BE2C (cell line): ENCODE measurements around the gene KIAA1958.

ENCODE experiments used
- DNase-seq: peaks from one replicate; pipeline ENCODE4 v3.0.0-alpha.2; 2020
- H3K27me3 ChIP-seq: fragments of 250-450 bp; sonication (Bioruptor Pico); 2 replicates; pipeline ENCODE4 v1.5.1; 2020; ENCODE audit warnings: mild to moderate bottlenecking
- H3K36me3 ChIP-seq: fragments of 250-450 bp; sonication (Bioruptor Pico); 2 replicates; pipeline ENCODE4 v1.5.1; 2020; ENCODE audit warnings: mild to moderate bottlenecking
- H3K4me1 ChIP-seq: fragments of 250-450 bp; sonication (Bioruptor Pico); 2 replicates; pipeline ENCODE4 v1.5.1; 2020
- H3K4me3 ChIP-seq: 2 replicates; pipeline ENCODE4 v1.5.1; 2011; ENCODE audit warnings: low read depth, low read length
- H3K9me3 ChIP-seq: fragments of 250-450 bp; sonication (Bioruptor Pico); 2 replicates; pipeline ENCODE4 v1.5.1; 2020
- TF ChIP-seq, protein P1 (sequence below): IDR thresholded peaks from 2 replicates; pipeline ENCODE4 v1.5.1; 2012; ENCODE audit warnings: mild to moderate bottlenecking, low read depth, low read length

The KIAA1958 gene

DNA sequence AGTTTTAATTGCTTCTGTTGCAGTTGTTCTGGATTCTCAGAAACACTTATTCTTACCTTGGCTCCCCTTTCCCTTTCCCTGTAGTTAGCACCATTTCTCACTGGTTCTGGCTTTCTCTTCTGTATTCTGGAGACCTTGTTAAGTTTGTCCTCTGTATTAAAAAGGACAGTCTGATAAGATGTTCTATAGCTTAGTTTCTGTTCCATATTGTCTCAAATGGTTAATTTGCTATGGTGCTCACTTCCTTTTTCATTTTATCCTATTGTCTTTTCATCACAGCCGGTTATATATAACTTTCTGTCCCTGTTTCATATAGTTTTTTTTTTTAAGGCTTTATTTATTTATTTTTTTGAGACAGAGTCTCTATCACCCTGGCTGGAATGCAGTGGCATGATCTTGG, 41.4 kb upstream of the KIAA1958 start:
- H3K9me3 ChIP-seq, result no peaks in the 10 kb centered on the region
- no peaks in the 10 kb centered on the region for H3K27me3 ChIP-seq
- no peak overlapping the region for H3K4me3 ChIP-seq
- H3K36me3 ChIP-seq, result no peaks in the 10 kb centered on the region; the same call in 1 of the 2 replicates
- TF ChIP-seq, protein P1, sequence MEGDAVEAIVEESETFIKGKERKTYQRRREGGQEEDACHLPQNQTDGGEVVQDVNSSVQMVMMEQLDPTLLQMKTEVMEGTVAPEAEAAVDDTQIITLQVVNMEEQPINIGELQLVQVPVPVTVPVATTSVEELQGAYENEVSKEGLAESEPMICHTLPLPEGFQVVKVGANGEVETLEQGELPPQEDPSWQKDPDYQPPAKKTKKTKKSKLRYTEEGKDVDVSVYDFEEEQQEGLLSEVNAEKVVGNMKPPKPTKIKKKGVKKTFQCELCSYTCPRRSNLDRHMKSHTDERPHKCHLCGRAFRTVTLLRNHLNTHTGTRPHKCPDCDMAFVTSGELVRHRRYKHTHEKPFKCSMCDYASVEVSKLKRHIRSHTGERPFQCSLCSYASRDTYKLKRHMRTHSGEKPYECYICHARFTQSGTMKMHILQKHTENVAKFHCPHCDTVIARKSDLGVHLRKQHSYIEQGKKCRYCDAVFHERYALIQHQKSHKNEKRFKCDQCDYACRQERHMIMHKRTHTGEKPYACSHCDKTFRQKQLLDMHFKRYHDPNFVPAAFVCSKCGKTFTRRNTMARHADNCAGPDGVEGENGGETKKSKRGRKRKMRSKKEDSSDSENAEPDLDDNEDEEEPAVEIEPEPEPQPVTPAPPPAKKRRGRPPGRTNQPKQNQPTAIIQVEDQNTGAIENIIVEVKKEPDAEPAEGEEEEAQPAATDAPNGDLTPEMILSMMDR, result no peak
- H3K4me1 ChIP-seq, result no peaks in the 10 kb centered on the region
- DNase-seq, result no peak

GRCh38 chr9:112446080-112446479, 40.5 kb upstream of the KIAA1958 start:
- no peaks in the 10 kb centered on the region for H3K4me1 ChIP-seq
- no peaks in the 10 kb centered on the region for H3K27me3 ChIP-seq
- TF ChIP-seq, protein P1, result no peak
- no peak for DNase-seq
- H3K4me3 ChIP-seq, result no peak overlapping the region
- H3K9me3 ChIP-seq, result no peaks in the 10 kb centered on the region
- no peaks in the 10 kb centered on the region; the same call in 1 of the 2 replicates for H3K36me3 ChIP-seq

- Histone ChIP-seq H3K4me1 (no peaks in the 10 kb centered on the region), H3K27me3 (no peaks in the 10 kb centered on the region), H3K4me3 (no peak overlapping the region), H3K9me3 (no peaks in the 10 kb centered on the region), H3K36me3 (no peaks in the 10 kb centered on the region; the same call in 1 of the 2 replicates)
- TF ChIP-seq, protein P1, result no peak
- no peak for DNase-seq
Measured at GRCh38 chr9:112446526-112446925, 40.1 kb upstream of the KIAA1958 start.

GRCh38 chr9:112447283-112447761, 39.3 kb upstream of the KIAA1958 start:
- Histone ChIP-seq H3K9me3 (no peaks in the 10 kb centered on the region), H3K27me3 (no peaks in the 10 kb centered on the region), H3K36me3 (no peaks in the 10 kb centered on the region; the same call in 1 of the 2 replicates), H3K4me3 (no peak overlapping the region), H3K4me1 (no peaks in the 10 kb centered on the region)
- TF ChIP-seq, protein P1, result no peak
- DNase-seq, result no peak

DNA sequence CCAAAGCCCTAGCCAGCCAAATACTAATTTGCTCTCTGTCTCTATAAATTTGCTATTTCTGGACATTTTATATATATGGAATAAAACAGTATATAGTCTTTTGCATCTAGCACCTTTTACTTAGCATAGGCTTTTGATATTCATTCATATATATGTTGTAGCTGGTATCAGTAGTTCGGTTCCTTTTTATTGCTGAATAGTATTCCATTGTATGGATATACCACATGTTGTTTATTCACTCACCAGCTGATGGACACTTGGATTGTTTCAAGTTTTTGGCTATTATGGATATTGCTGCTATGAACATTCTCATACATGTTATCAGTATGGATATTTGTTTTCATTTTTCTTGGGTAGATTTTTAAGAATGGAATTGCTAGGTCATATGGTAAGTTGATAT, 23.8 kb upstream of the KIAA1958 start:
- Histone ChIP-seq H3K27me3 (no peaks in the 10 kb centered on the region), H3K4me3 (no peak overlapping the region), H3K36me3 (peaks cover 23% of the 10 kb centered on the region), H3K9me3 (no peaks in the 10 kb centered on the region; the same call in 1 of the 2 replicates), H3K4me1 (no peaks in the 10 kb centered on the region)
- DNase-seq, result no peak
- TF ChIP-seq, protein P1, result no peak

DNA sequence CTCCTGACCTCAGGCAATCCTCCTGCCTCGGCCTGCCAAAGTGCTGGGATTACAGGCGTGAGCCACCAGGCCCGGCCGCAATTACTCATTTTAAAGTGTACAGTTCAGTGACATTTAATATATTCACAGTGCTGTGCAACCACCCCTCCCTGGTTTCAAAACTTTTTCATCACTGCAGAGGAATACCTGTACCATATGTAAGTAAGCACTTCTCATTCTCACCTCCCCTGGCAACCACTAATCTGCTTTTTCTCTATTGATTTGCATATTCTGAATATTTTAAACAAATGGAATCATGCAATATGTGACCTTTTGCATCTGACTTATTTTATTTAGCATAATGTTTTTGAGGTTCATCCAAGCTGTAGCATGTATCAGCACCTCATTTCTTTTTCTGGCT, 21.3 kb upstream of the KIAA1958 start:
- no peak overlapping the region for H3K4me3 ChIP-seq
- DNase-seq, result no peak
- H3K27me3 ChIP-seq, result no peaks in the 10 kb centered on the region
- H3K36me3 ChIP-seq, result peaks cover 13% of the 10 kb centered on the region
- H3K4me1 ChIP-seq, result peaks cover 3% of the 10 kb centered on the region; the same call in 1 of the 2 replicates
- H3K9me3 ChIP-seq, result no peaks in the 10 kb centered on the region; the same call in 1 of the 2 replicates
- TF ChIP-seq, protein P1, result no peak
